Mucosa of stomach (tissue), 1 donor: ENCODE data around the gene MFF.
"Not testable (repeated sequence)": the region's sequence is repeated elsewhere in the genome, so short reads cannot be mapped to it uniquely, and the experiment has no call there.

ENCODE experiments used
- H3K27me3 ChIP-seq: one replicate; pipeline ENCODE4 v1.7.0; 2013; ENCODE audit warnings: mild to moderate bottlenecking, low read length; ENCODE audit not compliant: control insufficient read depth, insufficient read depth
- H3K36me3 ChIP-seq: one replicate; pipeline ENCODE4 v1.7.0; 2013; ENCODE audit warnings: low read length; ENCODE audit not compliant: control insufficient read depth, insufficient read depth
- H3K4me1 ChIP-seq: one replicate; pipeline ENCODE4 v1.7.0; 2013; ENCODE audit warnings: mild to moderate bottlenecking, low read length; ENCODE audit not compliant: control insufficient read depth, insufficient read depth
- H3K4me3 ChIP-seq: one replicate; pipeline ENCODE4 v1.7.0; 2013; ENCODE audit warnings: low read length
- H3K9ac ChIP-seq: one replicate; pipeline ENCODE4 v1.7.0; 2013; ENCODE audit warnings: mild to moderate bottlenecking, low read length, moderate library complexity
- H3K9me3 ChIP-seq: one replicate; pipeline ENCODE4 v1.7.0; 2013; ENCODE audit warnings: mild to moderate bottlenecking, low read length, moderate library complexity; ENCODE audit not compliant: control insufficient read depth
- donor health status: Pancreatic carcinoma.

The MFF gene

DNA sequence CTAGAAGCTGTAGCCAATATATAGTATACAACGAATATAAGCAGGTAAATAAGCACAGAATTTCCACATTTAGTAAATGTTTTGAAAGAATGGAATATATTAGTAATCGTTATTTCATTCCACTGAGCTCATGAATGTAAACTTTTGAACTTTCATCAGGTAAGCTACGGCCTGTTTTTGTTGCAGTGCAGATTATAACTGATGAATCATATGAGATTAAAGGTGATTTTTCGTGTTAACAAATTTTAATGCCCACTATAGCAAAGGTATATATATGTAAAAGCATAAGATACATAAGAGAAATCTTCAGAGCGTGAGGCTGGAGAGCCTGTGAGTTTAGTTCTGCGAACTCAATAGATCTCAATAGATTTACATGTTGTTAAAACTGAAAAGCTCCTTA lies 61.6 kb downstream of the MFF start:
- Histone ChIP-seq H3K9me3 (no peaks in the 10 kb centered on the region), H3K27me3 (no peaks in the 10 kb centered on the region), H3K9ac (no peak overlapping the region), H3K36me3 (no peaks in the 10 kb centered on the region), H3K4me3 (no peak overlapping the region), H3K4me1 (no peaks in the 10 kb centered on the region)

DNA sequence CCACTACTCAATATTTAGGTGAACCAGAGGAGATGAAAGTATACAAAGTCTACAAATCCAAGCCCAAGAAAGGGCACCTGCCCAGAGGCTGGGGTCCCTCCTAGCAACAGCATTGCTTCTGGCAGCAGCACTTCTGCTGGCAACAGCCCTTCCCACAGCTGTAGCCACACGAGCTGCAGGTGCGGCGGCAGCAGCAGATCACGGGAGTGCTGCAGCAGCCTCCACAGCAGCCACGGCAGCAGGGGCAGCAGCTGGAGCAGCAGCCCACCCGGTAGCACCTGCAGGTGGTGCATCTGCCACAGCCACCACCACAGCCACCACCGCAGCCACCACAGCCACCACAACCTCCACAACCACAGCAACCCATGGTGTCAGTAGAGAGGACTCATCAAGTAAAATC lies 62.5 kb downstream of the MFF start, which contains the start of gene SCYGR1:
TSS of gene SCYGR1 (minus strand) at position 367 of the 400 bp plus-strand sequence. CDS start at position 367, 0 bp downstream.
- H3K27me3 ChIP-seq, H3K9ac ChIP-seq, H3K9me3 ChIP-seq, H3K4me1 ChIP-seq, H3K36me3 ChIP-seq, H3K4me3 ChIP-seq: not testable (repeated sequence)

DNA sequence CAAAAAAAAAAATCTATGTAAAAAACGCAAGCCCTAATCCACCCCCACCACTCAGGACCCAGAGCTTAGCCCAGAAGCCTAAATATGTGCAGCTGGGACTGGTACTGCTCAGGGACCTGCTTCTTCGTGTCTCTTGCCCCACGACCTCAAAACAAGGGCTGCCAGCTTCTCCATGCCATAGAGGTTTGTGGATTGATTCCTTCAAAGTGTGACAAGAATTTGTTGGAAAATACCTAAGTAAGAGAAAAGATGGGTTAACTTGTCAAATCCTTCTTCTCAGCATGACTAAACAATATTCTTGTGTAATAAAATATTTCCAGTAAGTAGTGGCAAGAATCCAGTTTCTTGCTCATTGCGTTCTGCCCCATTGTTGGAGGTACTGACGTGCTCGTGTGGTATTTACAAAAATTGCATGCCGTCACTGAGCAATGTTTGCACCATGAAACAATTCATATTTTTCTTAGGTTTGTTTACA lies 63.5 kb downstream of the MFF start:
- Histone ChIP-seq H3K4me3 (no peak overlapping the region), H3K4me1 (no peaks in the 10 kb centered on the region), H3K36me3 (no peaks in the 10 kb centered on the region), H3K9ac (no peak overlapping the region), H3K27me3 (no peaks in the 10 kb centered on the region), H3K9me3 (no peaks in the 10 kb centered on the region)

DNA sequence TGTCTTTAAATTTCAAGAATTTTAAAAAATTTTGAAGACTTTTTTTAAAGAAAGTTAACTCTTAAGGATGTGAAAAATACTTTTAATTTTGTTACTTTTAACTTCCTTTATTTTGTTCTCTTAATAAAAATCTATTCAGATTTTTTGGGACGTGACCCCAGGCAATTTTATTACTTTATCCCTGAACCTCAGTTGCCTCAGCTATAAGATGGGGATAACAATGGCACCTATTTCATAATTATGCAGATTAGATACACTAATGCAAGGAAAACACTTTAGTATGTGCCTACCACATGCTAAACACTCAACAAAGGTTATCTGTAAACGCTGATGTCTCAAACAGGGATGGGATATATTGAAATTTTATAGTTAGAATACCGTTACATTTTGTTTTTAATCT lies 64.2 kb downstream of the MFF start:
- Histone ChIP-seq H3K4me3 (no peak overlapping the region), H3K4me1 (no peaks in the 10 kb centered on the region), H3K36me3 (no peaks in the 10 kb centered on the region), H3K27me3 (no peaks in the 10 kb centered on the region), H3K9ac (no peak overlapping the region), H3K9me3 (no peaks in the 10 kb centered on the region)

DNA sequence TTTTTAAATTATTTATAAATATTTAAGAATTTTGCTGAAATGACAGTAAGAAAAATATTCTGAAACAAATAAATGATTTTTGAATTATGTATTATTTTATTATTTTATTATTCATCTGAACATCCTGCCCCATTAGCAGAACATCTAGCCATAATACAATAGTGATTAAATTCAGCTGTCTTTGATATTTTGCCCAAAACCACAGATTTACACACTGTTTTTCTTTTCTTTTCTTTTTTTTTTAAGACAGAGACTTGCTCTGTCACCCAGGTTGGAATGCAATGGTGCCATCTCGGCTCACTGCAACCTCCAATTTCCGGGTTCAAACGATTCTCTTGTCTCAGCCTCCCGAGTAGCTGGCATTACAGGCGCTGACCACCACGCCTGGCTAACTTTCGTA lies 64.6 kb downstream of the MFF start:
- H3K4me1 ChIP-seq, result no peaks in the 10 kb centered on the region
- no peaks in the 10 kb centered on the region for H3K9me3 ChIP-seq
- no peak overlapping the region for H3K9ac ChIP-seq
- no peaks in the 10 kb centered on the region for H3K27me3 ChIP-seq
- no peaks in the 10 kb centered on the region for H3K36me3 ChIP-seq
- no peak overlapping the region for H3K4me3 ChIP-seq

DNA sequence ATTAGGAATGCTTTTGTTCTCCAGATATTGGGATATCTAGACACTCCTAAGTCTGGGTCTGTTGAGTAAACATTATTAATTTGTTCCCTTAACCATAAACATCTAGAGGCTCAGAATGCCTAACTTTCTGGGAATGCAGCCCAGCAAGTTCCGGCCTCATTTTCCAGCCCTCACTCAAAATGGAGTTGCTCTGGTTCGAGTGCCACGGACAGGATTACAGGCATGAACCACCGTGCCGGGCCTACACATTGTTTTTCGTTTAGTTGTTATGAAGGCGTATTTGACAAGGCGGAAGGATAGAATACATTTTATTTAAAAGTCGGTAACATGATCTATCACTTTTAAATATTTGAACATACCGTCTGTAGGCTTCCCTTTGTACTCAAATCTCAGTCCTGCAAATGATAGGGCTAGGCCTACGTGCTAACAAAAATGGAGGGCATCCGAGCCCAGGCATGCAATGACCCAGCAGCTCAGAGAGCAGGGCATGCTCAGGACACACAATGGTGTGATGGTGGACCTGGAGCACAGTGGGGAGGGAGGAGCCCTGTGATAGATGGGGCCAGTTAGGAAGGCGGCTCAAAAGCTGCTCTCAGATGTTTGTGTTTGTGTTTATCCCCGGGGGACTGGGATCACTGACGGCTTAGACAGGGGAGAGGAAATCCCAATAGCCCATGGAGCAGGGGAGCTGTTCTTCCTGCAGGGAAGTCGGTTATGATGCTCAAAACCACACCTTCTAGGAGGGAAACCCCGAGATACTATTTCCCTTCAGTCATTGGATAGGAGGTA lies 65.6 kb downstream of the MFF start:
- Histone ChIP-seq H3K4me1 (peaks cover 4% of the 10 kb centered on the region), H3K9me3 (no peaks in the 10 kb centered on the region), H3K4me3 (no peak overlapping the region), H3K36me3 (no peaks in the 10 kb centered on the region), H3K27me3 (no peaks in the 10 kb centered on the region), H3K9ac (no peak overlapping the region)

DNA sequence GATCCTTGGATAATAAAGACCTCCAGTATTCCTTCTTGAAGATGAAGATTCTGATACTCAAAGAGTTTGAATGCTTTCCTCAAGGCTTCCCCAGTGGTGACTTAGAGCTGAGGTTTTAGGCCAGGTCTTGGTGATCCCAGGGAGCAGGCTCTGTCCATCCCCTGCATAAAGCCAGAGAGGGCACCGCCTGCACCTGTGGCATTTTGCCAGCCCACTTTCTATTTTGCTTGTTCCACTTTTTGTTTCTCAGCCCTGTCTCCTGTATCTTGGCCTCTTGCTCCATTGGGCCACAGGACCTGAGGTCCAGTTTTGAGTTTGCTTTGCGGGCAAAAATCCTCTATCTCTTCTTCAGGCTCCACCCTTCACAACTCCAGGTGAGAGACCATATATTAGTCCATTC lies 69.3 kb downstream of the MFF start:
- Histone ChIP-seq H3K27me3 (no peaks in the 10 kb centered on the region), H3K4me3 (no peak overlapping the region), H3K36me3 (no peaks in the 10 kb centered on the region), H3K4me1 (peaks cover 4% of the 10 kb centered on the region), H3K9ac (no peak overlapping the region), H3K9me3 (no peaks in the 10 kb centered on the region)

DNA sequence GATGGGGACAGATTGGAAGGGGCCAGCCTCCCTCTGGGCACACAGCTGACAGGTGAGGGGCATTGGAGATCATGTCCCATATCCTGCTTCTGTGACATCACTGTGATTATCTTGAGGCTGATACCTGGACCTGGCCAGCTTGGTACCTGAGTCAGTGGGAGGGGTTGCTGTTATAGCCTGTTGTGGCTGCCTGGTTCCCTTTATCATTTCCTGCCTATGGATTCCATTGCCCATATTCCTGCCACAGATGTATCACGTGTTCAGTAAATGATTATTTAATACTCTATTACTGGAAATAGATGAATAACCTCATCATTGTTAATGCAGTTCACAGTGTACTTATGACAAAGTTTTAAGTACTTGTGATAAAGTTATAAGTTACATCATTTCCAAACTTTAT lies 70.5 kb downstream of the MFF start:
- Histone ChIP-seq H3K36me3 (no peaks in the 10 kb centered on the region), H3K9me3 (no peaks in the 10 kb centered on the region), H3K9ac (no peak overlapping the region), H3K4me1 (peaks cover 4% of the 10 kb centered on the region), H3K27me3 (no peaks in the 10 kb centered on the region), H3K4me3 (no peak overlapping the region)

DNA sequence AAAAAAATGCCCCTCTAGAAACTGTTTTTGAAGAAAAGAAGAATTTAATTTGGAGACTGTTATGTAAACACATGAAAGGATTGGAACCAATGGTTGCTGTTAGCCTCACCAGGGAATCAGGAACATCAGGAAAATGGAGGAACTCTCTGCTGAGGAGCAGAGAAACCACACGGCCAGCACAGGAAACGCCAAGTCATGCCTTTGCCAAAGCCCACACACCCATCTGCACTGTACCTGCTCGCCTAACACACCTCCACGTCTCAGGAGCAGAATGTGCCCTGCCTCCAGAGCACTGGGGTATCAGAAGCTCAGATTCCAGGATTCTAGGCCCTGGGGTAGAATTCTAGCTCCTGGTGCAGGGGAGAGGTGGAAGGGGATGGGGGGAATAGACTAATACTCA lies 72.5 kb downstream of the MFF start:
- Histone ChIP-seq H3K4me1 (peaks cover 4% of the 10 kb centered on the region), H3K4me3 (no peak overlapping the region), H3K27me3 (no peaks in the 10 kb centered on the region), H3K9me3 (no peaks in the 10 kb centered on the region), H3K9ac (no peak overlapping the region), H3K36me3 (no peaks in the 10 kb centered on the region)

DNA sequence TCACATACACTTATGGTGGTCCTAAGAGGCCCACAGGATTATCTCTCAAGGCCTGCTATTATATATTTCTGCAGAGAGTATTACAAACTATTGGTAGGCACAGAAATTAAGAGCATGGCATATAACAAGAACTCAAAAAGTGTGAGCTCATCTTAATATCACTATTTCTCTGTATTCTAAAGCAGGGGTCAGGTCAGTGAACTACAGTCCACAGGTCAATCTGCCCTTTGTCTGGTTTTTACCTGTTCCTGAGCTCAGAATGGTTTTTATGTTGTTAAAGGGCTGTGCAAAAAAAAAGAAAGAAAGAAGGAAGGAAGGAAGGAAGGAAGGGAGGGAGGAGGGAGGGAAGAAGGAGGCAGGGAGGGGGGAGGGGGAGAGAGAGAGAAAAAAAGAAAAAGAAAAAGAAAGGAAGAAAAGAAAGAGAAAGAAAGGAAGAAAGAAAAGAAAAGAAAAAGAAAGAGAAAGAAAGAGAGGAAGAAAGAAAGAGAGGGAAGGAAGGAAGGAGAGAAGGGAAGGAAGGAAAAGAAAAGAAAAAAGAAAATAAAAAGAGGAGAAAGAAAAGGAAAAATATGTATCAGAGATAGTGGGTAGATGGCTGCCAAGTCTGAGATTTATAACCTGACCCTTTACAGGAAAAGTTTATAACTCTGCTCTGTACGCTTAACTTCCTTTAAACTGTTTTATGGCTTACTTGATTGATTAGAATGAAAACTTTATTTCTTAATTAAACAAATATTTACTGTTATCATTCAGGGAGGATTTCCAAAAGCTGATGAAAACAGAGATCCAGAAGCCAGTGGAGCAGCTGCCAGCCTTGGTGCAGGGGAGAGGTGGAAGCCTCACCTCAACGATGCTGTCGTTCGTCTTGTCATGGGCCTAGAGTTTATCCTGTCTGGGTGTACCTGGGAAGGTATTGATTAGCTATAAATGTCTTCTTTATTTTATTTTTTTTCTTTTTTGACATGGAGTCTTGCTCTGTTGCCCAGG lies 73.9 kb downstream of the MFF start:
- Histone ChIP-seq H3K9me3 (no peaks in the 10 kb centered on the region), H3K27me3 (no peaks in the 10 kb centered on the region), H3K4me3 (no peak overlapping the region), H3K9ac (no peak overlapping the region), H3K4me1 (peaks cover 4% of the 10 kb centered on the region), H3K36me3 (no peaks in the 10 kb centered on the region)

DNA sequence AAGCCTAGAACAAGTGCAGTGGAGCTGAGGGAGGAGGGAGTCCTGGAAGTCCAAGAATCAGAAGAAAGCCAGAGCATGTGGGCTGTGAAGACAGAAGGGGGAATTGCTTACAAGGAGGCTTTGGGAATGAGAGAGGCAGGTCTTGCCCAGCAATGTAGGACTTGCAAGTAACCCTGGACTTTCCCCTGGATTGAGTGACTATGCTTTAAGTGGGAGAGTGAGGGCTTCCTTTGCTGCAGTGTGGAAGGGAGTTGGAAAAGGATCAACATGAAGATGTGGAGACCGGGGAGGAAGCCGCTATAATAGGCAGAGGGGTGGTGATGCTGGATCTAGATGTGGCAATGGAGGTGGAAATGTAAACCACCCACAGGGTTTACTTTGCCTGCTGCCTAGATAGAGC lies 76.5 kb downstream of the MFF start:
- H3K4me1 ChIP-seq, result peaks cover 8% of the 10 kb centered on the region
- no peak overlapping the region for H3K4me3 ChIP-seq
- H3K9me3 ChIP-seq, result no peaks in the 10 kb centered on the region
- no peaks in the 10 kb centered on the region for H3K36me3 ChIP-seq
- H3K27me3 ChIP-seq, result no peaks in the 10 kb centered on the region
- H3K9ac ChIP-seq, result no peak overlapping the region

DNA sequence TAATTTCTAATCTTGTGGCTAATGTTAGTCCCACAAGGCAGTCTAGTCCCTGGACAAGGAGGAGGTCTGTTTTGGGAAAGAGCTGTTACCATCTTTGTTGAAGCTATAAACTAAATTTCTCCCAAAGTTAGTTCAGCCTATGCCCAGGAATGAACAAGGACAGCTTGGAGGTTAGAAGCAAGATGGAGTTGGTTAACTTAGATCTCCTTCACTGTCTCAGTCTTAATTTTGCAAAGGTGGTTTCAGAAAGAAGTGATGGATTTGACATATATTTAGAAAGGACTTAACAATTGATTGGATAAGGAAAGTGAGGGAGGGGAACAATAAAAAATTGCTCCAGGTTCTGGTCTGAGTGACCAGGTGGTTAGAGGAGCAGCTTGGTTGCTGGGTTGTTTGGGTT lies 77.3 kb downstream of the MFF start:
- H3K4me1 ChIP-seq, result peaks cover 13% of the 10 kb centered on the region
- no peaks in the 10 kb centered on the region for H3K27me3 ChIP-seq
- no peaks in the 10 kb centered on the region for H3K9me3 ChIP-seq
- H3K9ac ChIP-seq, result no peak overlapping the region
- no peaks in the 10 kb centered on the region for H3K36me3 ChIP-seq
- H3K4me3 ChIP-seq, result no peak overlapping the region
